Stimulated activated CD4-positive, alpha-beta T cell treated with anti-CD3 and anti-CD28 coated beads, Interleukin-1b, Interleukin-23, amount 100 ng/mL, for 1 hour (primary cell): ENCODE data around the gene TPP2.

Experiments
- DNase-seq, 2 donors: peaks; one replicate each; pipeline ENCODE4 v3.0.0-alpha.2; 2020; ENCODE audit warnings: low read depth in 2 of 2

The TPP2 gene

GRCh38 chr13:102596147-102597028 is at the start of gene TPP2:
TSS of gene TPP2 (plus strand) at chr13:102596986. CDS start at chr13:102597039, 53 bp downstream.
- peak; percentile 93 to 95 for DNase-seq

GRCh38 chr13:102548811-102549210 is 48.0 kb upstream of the TPP2 start:
- no peak for DNase-seq

GRCh38 chr13:102550507-102550906 is 46.3 kb upstream of the TPP2 start:
- DNase-seq = no peak

DNA sequence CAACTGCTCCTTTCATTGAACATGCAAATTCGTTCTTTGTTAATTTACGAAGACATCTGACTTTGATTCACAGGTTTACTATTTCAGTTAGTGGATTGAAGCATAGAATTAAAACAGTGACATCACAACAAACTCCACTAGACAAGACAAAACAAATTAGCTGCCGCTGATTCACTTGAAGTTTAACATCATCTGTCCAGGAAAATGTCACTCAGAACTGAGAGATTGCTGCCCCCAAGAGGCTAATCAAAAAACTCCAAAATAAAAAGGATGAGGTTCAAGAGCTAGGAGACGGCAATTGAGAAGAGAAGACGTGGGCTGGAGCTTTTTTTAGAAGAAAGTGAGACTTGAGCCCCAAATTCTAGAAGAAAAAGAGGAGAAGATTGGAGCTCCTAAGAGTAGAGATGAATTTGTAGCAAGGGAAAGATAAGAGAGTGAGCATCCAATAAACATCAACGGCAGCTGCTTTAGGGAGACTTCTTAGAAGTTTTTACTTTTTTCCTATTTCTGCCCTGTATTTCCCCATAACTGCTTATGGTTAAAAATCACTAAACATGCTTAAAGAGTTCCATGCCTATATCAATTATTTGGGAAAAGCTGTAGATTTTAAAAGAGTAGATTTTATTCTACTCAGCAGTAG is 40.8 kb upstream of the TPP2 start:
- no peak for DNase-seq

- DNase-seq = no peak
Measured at GRCh38 chr13:102556806-102557205, 40.0 kb upstream of the TPP2 start.

DNA sequence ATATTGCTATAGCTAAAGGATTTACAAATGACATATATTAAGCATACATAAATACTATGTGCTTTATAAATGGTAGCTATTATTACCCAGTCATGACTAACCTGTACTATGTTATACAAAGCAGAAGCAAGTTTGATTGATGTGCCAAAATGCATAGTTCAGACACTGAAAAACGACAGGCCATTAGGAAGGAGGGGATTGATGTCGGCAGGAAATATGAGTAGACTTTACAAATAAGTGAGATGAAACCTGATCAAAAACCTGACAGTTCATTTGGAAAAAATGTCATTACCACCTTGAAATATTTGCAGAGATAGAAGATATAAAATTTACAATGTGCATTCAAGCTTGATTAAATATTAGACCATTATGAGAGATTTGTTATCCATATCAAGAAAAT is 38.8 kb upstream of the TPP2 start:
- no peak for DNase-seq

GRCh38 chr13:102561933-102562332 is 34.9 kb upstream of the TPP2 start:
- no peak for DNase-seq

GRCh38 chr13:102563267-102563666 is 33.5 kb upstream of the TPP2 start:
- no peak for DNase-seq

- no peak for DNase-seq
Measured at GRCh38 chr13:102564564-102564963, 32.2 kb upstream of the TPP2 start.

- DNase-seq = no peak
Measured at GRCh38 chr13:102566513-102566912, 30.3 kb upstream of the TPP2 start.

DNA sequence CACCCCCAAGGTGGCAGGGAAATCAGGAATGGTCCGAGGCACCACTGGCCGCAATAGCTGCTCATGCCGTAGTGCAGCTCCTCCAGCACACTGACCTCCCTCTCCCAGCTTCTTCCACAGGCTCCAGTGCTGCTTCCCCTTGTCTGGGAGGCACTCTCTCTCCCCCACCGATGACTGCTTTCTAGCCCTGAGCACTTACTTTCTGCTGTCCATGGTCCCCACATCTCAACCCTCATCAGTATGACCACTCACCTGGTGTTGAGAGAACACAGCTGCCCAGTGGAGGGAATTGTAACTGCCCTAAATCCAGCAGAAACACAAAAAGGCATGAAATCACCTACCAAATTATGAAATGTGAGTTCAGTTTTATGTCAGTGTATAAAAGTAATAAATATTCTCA is 28.9 kb upstream of the TPP2 start:
- DNase-seq = no peak

- DNase-seq = no peak
Measured at GRCh38 chr13:102569488-102569887, 27.3 kb upstream of the TPP2 start.

- DNase-seq = no peak
Measured at GRCh38 chr13:102571075-102571474, 25.7 kb upstream of the TPP2 start.

- DNase-seq = no peak
Measured at GRCh38 chr13:102572323-102572722, 24.5 kb upstream of the TPP2 start.

DNA sequence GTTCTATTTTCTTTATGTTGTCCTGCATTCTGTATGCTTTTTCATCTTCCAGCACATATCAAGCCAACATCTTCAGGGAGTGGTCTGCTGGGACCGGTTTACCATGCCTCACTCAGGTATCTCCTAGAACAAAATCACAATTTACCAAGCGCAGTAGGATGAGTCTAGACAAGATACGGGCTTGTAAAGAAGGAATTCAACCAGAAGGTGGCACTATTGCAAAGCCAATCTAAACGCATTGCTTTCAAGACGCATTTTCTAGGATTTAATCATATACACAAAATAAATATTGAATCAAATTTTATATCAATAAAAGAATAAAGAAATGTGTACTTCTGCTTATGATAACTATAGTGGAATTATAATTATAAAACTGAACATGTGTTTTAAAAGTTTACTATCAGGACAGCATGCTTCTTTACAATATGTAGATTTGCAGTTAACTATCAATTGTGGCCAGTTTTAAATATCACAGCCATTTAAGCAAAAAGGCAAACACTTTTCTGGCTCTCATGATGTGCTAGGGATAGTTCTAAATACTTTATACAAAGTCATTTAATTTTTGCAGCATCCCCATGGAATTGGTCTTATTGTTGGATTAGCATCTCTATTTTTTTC is 16.1 kb upstream of the TPP2 start:
- DNase-seq = no peak

DNA sequence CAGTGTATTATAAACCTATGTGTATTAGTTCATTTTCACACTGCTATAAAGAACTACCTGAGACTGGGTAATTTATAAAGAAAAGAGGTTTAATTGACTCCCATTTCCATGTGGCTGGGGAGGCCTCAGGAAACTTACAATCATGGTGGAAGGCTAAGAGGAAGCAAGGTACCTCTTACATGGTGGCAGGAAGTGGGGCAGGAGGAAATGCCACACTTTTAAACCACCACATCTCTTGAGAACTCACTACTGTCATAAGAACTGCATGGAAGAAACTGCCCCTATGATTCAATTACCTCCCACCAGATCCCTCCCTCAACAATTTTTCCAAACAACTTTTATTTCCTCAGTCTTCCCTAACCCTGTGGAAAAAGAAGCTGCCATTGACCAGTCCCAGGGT is 14.5 kb upstream of the TPP2 start:
- no peak for DNase-seq

DNA sequence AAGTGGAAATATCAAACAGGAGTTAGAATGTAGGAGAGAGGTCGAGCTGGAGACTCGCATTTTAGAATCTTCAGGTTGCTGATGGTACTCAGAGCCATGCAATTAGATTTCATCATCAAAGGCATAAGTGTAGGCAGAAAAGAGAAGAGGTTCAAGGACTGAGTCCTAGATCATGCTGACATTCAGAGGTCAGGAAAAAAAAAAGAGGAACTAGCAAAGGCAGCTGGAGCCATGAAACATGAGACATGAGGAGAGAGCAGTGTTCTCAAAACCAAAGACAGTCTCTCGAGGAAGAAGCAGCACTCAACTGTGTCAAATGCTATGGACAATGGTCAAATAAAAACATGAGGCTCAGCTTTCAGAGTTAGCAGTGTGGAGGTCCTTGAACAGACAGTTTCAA is 12.4 kb upstream of the TPP2 start:
- no peak for DNase-seq

GRCh38 chr13:102586615-102587014 is 10.2 kb upstream of the TPP2 start:
- DNase-seq = no peak

- no peak for DNase-seq
Measured at GRCh38 chr13:102587916-102588315, 8.9 kb upstream of the TPP2 start.

GRCh38 chr13:102589301-102589822 is 7.4 kb upstream of the TPP2 start:
- DNase-seq = no peak

GRCh38 chr13:102591988-102592781 is 4.6 kb upstream of the TPP2 start:
- peak; percentile 38 to 65 for DNase-seq

DNA sequence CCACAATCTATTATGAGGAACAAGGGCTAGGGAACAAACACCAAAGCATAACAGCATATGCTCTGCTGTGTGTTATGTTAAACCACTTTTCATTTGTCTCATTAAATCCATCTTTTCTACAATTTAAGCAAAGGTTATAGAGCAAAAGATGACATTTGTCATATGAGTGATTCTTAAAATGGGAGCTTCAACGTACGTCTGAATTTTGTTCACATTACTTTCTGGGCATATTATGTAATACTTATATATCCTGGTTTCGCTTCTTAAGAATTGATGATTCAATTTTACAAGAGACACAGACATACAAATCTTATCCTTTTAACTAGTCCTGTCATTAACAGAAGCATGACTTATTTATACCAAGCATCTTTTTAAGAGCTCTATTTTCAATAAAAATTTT is 3.3 kb upstream of the TPP2 start:
- DNase-seq = no peak
